Neural progenitor cell (in vitro differentiated cells): ENCODE results near the gene TFPI2.

Source experiments
- EZH2 ChIP-seq: fragments of 200-600 bp; sonication (generic); IDR thresholded peaks from 2 replicates; pipeline ENCODE4 v1.6.1; 2017; ENCODE audit warnings: antibody characterized with exemption, mild to moderate bottlenecking, moderate library complexity
- TF ChIP-seq, protein P1 (sequence below): fragments of 200-600 bp; sonication (generic); IDR thresholded peaks from 2 replicates; pipeline ENCODE4 v1.5.1; 2017; ENCODE audit warnings: antibody characterized with exemption, mild to moderate bottlenecking

DNA sequence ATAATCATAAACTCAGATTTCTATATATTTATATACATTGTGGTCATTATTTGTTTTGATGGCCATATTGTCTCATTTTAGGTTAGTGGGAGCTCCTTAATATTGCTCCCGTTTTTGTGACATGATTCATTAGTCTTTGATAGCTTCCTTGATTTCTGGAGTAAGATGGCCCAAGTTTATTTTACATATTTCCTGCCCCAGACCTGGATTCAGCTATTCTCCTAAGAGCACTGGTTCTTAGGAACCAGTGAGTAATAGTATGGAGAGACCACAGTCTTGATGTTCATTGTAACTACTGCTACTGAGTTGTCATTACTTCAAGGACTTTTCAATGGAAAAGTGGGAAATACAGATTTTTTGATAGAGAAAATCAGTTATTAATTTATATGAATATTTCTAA lies 6.0 kb downstream of the TFPI2 start:
- TF ChIP-seq, protein P1, sequence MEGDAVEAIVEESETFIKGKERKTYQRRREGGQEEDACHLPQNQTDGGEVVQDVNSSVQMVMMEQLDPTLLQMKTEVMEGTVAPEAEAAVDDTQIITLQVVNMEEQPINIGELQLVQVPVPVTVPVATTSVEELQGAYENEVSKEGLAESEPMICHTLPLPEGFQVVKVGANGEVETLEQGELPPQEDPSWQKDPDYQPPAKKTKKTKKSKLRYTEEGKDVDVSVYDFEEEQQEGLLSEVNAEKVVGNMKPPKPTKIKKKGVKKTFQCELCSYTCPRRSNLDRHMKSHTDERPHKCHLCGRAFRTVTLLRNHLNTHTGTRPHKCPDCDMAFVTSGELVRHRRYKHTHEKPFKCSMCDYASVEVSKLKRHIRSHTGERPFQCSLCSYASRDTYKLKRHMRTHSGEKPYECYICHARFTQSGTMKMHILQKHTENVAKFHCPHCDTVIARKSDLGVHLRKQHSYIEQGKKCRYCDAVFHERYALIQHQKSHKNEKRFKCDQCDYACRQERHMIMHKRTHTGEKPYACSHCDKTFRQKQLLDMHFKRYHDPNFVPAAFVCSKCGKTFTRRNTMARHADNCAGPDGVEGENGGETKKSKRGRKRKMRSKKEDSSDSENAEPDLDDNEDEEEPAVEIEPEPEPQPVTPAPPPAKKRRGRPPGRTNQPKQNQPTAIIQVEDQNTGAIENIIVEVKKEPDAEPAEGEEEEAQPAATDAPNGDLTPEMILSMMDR: no peak
- no peak for TF ChIP-seq EZH2
